Fibroblast of peridontal ligament (primary cell): ENCODE data around the gene MTHFD1.
A peak's percentile ranks its signal among the peaks of the same experiment; 100 is the strongest.
"Not testable (repeated sequence)": the region's sequence is repeated elsewhere in the genome, so short reads cannot be mapped to it uniquely, and the experiment has no call there.

Experiments
- DNase-seq: peaks from one replicate; pipeline ENCODE4 v3.0.0-alpha.2; 2010; ENCODE audit errors: extremely low read depth

Gene MTHFD1

DNA sequence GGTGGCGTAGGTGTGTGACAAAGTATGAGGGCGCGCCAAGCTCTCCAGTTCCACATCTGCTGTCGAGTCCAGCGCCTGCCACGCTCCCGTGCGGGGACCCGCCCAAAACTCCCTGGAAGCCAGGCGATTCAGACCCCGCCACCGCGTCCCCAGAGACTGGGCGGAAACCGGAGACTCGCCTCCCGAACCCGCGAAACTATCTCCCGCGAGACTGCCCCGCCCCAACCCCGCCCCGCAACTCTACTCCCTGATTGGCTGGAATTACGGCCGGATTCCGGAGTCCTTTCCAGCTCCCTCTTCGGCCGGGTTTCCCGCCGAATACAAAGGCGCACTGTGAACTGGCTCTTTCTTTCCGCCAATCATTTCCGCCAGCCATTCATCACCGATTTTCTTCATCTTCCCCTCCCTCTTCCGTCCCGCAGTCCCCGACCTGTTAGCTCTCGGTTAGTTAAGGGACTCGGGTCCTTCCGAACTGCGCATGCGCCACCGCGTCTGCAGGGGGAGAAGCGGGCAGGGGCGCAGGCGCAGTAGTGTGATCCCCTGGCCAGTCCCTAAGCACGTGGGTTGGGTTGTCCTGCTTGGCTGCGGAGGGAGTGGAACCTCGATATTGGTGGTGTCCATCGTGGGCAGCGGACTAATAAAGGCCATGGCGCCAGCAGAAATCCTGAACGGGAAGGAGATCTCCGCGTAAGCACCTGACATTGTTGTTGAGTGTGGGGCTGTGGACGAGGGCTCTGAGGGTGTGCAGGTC lies at the start of gene MTHFD1:
TSS of gene MTHFD1 (plus strand) at position 572 of the 751 bp plus-strand sequence. CDS start at position 647, 75 bp downstream.
- DNase-seq, result peak; percentile 100

DNA sequence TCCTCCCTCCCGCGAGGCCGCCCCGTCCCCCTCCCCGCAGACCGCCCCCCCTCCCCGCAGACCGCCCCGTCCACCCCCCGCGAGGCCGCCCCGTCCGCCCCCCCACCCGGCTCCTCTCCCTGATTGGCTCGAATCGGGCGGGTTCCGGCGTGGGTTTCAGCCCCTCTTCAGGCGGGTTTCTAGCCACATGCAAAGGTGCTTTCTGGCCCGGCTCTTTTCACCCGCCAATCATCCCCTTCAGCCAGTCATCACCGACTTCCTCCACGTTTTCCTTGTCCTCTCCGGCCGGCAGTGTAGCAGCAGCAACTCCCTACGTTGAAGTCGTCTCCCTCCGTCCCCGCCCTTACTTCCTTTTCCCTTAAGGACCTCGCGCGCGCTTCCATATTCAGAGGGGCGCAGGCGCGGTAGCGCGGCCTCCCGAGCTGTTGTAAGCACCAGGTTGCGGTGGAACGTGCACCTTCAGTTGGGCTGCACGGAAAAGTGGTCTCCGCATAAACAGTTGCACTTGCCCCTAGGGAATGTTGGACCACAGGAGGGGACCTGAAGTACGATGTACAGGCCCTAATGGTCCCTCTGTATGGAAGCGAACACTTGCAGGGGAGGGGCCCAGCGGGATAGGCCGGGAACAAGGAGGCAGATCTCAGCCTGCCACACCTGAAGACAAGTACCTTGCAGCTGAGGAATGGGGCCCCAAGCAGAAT lies 49.4 kb upstream of the MTHFD1 start:
- peak; percentile 96 for DNase-seq

DNA sequence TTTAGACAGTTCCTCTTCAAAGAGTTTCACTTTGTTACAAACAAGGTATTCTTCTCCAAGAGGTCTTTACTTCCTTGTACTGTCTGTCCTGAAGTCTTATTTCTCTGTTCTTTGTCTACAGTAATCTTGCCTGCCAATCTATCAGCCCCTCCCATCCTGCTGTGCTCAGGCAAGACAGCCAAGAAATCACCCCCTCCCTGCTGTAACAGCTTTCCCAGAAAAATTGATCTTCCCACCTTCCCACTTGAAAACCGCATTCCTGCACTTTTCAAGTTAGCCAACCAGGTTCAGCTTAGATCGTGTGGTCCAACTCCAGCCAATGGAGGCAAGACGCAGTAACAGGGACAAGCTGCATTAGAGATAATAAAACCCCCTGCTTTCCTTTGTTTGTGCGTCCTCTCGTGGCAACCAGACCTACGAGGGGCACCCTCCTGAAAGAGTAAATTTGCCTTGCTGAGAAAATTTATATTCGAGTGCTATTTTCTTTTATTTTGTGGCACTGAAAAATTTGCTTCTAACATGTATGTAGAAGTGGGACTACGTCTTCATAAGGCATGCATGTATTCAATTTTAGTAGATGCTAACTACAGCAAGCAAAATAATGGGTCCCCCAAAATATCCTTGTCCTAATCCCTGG lies 47.5 kb upstream of the MTHFD1 start:
- DNase-seq, result no peak

DNA sequence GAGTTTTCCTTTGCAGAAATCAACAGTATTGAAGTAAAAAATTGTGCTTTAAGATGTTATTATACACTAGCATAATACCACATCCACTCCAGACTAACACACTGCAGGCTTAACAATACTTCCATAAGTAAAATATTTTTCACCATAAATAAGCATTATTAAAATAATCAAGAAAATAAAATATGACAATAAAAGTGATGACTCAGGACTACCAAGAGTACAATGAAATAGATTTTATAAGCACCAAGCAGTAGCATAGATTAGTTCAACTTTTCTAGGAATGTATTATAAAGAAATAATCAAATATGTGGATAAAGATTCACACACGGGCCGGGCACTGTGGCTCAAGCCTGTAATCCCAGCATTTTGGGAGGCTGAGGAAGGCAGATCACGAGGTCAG lies 40.4 kb upstream of the MTHFD1 start:
- no peak for DNase-seq

DNA sequence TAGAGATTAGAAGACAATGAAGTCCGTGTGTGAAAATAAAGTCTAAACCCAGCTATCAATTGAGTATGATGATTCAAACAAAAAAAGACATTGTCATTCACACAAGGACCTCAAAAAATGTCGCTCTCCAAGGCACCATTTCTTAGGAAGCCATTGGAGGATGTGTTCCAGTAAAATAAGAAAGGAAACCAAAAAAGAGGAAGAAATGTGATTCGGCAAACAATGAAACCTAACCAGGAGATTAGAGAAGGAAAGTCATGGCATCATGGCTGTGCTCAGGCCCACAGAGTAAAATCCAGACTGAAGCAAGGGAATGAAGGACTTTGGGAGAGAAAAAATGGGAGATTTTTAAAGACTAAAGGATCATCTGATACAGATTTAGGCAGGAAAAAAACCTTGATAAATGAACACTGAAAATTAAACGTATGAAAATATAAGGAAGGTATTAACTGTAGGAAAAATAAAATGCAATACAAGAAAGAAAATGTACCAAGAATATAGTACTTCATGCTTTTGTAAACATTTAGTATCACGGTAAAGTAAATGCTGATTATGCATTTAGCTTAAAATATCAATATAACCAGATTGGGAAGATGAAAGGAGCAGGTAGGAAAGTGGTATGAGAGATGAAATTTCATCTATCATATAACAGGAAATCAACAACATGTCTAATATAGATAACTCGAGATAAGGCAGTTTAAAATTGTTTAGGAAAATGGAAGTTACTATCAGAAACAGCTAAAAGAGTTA lies 38.2 kb upstream of the MTHFD1 start:
- DNase-seq, result no peak

DNA sequence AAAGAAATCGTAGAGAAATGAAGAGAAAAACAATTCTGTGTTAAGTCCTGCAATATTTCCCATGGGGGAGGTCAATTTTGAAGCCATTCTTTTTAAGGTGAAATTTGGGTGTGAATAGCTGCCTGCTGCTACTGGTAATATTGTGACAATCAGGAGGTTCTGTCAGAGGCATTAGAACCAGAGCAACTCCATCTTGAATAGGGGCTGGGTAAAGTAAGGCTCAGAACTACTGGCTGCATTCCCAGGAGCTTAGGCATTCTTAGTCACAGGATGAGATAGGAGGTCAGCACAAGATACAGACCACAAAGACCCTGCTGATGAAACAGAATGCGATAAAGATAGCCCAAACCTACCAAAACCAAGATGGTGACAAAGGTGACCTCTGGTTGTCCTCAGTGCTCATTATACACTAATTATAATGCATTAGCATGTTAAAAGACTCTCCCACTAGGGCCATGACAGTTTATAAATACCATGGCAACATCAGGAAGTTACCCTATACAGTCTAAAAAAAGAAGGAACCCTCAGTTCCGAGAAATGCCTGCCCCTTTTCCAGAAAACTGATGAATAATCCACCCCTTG lies 24.8 kb upstream of the MTHFD1 start:
- peak; percentile 45 for DNase-seq

DNA sequence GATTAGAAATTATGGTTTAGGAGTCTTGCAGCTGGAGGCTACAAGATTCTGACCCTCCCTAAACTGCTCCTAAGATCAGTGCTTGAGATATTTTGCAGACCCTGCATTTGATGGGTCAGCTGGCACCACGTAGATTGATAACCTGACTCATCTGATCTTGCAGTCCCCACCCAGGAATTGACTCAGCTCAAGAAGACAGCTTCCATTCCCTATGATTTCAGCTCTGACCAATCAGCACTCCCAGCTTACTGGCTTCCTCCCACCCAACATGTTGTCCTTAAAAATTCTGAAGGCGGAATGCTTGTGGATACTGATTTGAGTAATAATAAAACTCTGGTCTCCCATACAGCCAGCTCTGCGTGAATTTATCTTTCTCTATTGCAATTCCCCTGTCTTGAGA lies 23.2 kb upstream of the MTHFD1 start:
- DNase-seq, result peak; percentile 54

DNA sequence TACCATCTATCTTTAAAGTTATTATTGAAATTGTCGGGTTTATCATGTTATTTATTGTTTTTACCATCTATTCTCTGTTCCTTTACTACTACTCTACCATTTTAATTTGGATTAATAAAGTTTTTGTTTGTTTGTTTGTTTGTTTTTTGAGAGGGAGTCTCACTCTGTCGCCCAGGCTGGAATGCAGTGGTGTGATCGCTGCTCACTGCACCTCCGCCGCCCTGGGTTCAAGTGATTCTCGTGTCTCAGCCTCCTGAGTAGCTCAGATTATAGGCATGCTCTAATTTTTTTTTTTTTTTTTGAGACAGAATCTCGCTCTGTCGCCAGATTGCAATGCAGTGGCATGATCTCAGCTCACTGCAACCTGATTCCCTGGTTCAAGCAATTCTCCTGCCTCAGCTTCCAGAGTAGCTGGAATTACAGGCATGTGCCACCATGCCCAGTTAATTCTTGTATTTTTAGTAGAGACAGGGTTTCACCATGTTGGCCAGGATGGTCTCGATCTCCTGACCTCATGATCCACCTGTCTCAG lies 22.7 kb upstream of the MTHFD1 start:
- DNase-seq, result peak; percentile 38

DNA sequence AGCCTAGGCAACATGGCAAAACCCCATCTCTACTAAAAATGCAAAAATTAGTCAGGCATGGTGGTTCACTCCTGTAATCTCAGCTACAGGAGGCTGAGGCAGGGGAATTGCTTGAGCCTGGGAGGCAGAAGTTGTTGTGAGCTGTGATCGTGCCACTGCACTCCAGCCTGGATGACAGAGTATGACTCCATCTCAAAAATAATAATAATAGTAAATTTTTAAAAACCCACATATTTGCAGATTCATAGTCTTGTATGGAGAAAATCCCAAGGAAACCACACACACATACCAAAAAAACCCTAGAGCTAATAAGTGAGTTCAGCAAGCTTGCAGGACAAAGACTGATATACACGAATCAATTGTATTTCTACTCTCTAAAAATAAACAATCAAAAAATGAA lies 19.0 kb upstream of the MTHFD1 start:
- no peak for DNase-seq

DNA sequence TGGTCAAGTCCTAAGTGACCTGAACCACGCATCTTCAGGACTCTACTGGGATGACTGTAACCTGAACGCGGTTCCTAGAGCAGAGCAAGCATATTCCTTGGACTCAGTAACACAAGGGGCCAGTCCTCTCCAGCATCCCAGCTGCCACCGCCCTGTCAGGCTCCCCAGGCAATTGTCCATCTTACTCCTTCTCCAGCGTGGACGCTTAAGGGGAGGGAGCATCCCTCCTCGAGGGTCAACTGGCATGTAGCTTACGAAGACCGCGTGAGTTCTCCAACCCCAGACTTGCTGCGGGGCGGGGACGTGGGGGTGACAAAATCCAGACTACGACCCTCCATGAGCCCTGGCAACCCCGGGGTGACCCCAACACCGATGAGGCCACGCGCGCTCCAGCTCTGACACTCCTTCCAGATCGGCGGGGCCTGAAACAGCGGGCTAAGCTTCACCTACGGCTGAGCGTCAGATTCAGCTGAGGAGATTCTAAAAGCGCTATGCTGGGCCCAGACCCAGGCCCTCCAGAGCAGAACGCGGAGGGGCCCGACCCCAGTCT lies 846 bp upstream of the MTHFD1 start:
- DNase-seq, result peak; percentile 15

DNA sequence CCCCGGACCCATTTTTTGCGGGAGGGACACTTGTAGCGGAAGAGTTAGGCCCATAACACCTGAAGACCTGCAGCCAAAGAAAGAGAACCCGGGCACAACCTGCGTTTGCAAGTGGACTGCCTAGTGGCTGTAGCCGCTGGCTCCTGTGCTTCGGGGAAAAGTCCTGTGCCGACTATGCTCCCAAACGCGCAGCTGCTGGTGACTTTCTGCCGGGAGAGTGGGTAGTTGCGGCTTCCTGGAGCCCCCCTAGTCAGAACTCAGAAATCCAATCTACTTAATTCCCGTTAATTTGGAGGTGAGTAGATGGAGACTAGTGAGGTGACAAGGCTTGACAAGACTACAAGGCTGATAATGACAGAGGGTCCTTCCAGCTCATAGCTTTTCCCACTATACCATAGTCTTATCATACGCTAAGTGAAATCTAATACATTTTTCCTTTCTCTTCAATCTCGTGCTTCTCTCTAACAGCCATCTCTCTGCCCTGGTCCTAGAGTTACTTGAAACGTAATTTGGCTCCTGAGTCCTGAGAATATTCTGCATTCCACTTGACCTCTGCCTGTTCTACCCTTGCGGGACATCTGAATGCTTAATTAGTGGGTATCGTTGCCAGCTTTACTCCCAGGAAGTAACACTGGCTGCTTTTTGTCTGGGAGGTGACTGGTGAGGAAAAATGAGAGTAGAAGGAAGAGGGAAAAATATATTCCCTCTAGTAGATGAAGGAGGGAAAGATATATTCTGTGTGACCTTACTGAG lies 556 bp downstream of the MTHFD1 start:
- DNase-seq, result peak; percentile 35

DNA sequence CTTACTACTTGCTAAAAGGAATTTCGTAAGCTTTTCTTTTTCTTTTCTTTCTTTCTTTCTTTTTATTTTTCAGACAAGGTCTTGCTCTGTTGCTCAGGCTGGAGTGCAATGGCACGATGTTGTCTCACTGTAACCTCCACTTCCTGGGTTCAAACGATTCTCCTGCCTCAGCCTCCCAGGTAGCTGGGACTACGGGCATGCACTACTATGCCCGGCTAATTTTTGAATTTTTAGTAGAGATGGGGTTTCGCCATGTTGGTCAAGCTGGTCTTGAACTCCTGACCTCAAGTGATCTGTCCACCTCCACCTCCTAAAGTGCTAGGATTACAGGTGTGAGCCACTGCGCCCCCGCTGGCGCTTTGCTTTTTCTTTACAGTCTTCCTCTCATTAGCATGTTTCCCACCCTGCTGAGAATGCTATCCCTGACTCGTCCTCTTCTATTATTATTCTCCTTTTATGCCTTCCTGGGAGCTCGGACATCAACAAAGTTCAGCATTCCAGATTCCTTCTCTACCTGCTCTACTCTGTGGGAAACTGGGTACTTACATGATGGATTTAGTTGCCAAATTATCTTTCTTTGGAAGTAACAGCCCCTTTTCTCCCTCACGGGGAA lies 3.1 kb downstream of the MTHFD1 start:
- DNase-seq, result no peak

DNA sequence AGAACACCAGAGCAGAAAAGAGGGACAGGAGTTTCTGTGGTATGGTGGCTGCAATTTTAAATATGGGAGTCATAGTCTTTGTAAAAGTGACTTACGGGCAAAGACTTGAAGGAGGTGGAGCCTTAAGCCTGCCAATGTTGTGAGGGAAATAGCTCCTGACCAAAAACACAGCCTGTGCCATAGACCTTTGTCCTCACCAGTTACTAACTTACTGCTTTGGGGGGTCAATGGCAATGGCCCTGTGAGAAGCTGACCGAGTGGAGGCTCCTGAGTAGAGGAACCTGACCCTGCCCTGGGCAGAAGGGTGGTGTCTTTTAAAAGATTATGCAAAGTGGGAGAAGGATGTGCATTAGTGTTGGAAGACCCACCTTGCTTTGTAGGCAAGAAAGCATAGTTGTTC lies 3.8 kb downstream of the MTHFD1 start:
- no peak for DNase-seq

DNA sequence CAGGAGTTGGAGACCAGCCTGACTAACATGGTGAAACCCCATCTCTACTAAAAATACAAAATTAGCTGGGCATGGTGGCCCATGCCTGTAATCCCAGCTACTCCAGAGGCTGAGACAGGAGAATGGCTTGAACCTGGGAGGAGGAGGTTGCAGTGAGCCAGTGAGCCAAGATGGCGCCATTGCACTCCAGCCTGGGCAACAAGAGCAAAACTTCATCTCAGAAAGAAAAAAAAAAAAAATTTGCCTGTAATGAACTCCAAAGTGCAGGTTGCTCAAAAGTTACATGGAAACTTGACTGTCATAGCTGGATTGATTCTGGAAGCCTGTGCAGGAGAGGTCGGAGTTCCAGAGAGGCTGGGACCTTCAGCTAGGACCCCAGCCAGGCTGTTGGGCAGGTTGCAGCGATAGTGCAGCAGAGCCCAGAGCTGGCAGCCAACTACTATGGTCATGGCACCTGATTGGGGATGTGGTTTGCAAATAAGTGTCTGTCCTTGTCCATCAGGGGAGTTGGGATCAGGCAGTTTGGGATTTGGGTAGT lies 5.1 kb downstream of the MTHFD1 start:
- not testable (repeated sequence) for DNase-seq

DNA sequence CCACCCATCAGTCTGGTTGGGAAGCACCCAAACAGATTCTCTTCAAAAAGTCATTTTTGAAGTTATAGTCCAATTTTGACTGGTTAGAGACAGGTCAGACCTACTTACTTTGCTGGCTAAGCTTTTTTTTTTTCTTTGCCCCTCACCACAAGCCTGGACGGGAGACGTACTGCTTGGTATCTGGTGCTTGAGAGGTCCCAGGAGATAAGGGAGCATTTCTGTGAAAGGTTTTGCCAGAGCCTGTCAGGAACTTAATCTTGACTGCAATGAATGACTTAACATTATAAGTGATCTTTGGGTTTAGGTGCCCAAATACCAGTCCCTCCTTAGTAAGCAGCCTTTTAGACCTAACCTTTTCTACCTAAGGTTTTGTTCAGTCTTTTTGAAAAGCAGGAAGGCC lies 6.3 kb downstream of the MTHFD1 start:
- no peak for DNase-seq

DNA sequence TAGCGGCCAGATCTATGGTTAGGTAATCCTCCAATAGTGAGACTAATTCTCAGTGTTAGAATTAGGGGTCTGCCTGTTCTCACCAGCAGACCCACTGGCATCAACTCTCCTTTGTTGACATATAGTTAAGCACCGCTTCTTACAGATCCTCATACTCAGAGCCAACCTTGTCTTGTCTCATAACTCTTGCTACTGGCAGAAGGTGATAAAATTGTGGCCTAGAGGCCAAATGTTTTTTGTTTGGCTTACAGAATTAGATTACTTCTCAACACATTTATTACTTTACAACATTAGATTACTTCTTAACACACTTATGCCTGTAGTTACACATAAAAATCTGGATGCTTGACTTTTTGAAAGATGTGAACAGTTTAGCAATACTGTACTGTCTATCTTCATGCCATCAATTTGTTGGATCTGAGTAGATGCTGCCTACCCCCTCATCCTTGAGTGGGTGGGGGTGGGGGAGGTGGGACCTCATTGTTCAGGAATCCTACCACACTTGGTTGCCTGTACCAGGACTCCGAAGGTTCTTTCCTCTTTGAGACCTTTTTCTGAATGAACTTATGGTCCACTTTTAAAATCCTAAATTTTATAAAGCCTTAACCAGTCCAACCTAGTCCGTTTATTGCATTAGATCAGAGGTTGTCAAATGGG lies 7.0 kb downstream of the MTHFD1 start:
- DNase-seq, result no peak

DNA sequence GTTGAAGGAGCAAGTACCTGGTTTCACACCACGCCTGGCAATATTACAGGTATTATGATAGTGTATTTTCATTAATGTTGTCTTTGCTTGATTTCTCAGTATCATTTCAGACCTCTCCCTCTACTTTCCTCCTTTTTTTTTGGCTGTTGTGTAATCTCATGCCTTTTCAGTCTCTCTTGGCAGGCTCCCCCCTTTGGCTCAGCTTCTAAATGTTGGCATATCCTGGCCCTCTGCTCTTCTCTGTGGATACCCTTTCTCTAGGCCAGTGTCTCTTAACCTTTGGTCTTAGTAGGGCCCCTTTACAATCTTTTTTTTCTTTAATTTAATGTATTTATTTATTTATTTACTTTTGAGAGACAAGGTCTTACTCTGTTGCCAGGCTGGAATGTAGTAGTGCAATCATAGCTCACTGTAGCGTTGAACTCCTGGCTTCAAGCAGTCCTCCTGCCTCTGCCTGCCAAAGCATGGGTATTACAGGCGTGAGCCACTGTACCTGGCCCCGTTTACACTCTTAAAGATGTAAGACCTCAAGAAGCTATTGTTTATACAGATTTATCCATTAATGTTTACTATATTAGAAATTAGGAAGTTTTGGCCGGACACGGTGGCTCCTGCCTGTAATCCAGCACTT lies 12.8 kb downstream of the MTHFD1 start:
- peak; percentile 54 for DNase-seq

DNA sequence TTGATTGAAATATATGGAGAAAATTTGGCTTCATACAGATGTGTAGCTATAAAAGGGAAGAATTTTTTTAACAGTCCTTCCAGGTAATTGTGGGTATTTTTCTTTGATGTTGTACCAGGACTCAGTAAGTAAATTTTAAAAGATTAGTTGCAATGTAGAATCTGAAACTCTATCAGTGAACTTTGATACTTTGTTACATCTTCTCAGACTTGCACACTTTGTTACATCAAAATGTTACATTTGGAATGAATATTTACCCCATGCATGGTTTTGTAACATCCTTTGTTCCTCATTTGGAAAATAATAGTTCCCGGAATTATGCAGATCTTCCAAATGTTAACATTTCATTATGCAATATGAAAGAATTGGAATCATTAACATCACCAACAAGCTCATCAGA lies 13.8 kb downstream of the MTHFD1 start:
- DNase-seq, result no peak

DNA sequence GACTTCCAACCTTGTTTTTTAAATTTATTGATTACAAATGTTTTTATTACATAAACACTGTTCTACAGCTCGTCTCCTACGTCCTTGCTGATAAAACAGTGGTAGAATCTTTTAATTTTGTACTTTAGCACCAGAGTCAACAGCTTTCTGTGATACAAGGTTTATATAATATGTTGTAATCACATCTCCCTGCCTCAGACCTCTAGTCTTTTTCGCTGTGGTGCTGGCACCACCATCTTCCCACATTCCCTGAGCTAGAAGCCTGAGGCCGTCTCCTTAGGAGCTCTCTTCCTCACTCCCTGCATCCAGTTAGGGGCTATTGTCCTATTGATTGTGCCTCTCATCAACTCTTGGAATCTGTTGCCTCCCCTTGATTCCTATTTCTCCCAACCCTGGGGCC lies 17.1 kb downstream of the MTHFD1 start:
- DNase-seq, result no peak
